Osteoblast (primary cell): ENCODE data around the gene RMND5B. TPM values are rescaled to one million over a fixed set of nuclear protein-coding genes. Genes with fewer than 3 reads are reported as not detected.

Experiments
- DNase-seq: peaks from one replicate; pipeline ENCODE4 v3.0.0; 2011; ENCODE audit warnings: low spot score, mixed read lengths; ENCODE audit not compliant: insufficient read length; ENCODE audit errors: missing footprints
- H2AFZ ChIP-seq: 2 replicates; pipeline ENCODE4 v1.6.0; 2011; ENCODE audit warnings: mild to moderate bottlenecking, low read length
- H3K27ac ChIP-seq: 2 replicates; pipeline ENCODE4 v1.5.1; 2011; ENCODE audit warnings: mild to moderate bottlenecking, low read depth, low read length, moderate library complexity
- H3K27me3 ChIP-seq: 2 replicates; pipeline ENCODE4 v1.6.0; 2012; ENCODE audit warnings: mild to moderate bottlenecking, control low read depth, inconsistent platforms, low read length, moderate library complexity; ENCODE audit not compliant: insufficient read depth
- H3K36me3 ChIP-seq: 2 replicates; pipeline ENCODE4 v1.5.1; 2011; ENCODE audit warnings: mild to moderate bottlenecking, low read length, control low read depth, moderate library complexity; ENCODE audit not compliant: insufficient read depth
- H3K4me1 ChIP-seq: 2 replicates; pipeline ENCODE4 v1.5.1; 2011; ENCODE audit warnings: mild to moderate bottlenecking, low read length, control low read depth, moderate library complexity; ENCODE audit not compliant: insufficient read depth
- H3K4me2 ChIP-seq: 2 replicates; pipeline ENCODE4 v1.6.0; 2011; ENCODE audit warnings: mild to moderate bottlenecking, low read length; ENCODE audit not compliant: insufficient read depth
- H3K4me3 ChIP-seq: fragments of 200-600 bp; sonication (generic); 3 replicates; pipeline ENCODE4 v1.5.1; 2012; ENCODE audit warnings: mild to moderate bottlenecking, low read length, inconsistent platforms; ENCODE audit not compliant: insufficient read depth
- H3K79me2 ChIP-seq: 2 replicates; pipeline ENCODE4 v1.6.0; 2012; ENCODE audit warnings: mild to moderate bottlenecking, low read length, control low read depth, inconsistent platforms; ENCODE audit not compliant: insufficient read depth
- H3K9me3 ChIP-seq: 2 replicates; pipeline ENCODE4 v1.5.1; 2011; ENCODE audit warnings: low read depth, low read length, control low read depth
- H4K20me1 ChIP-seq: 2 replicates; pipeline ENCODE4 v1.6.0; 2012; ENCODE audit warnings: mild to moderate bottlenecking, low read length, control low read depth; ENCODE audit not compliant: insufficient read depth
- CTCF ChIP-seq: IDR thresholded peaks from 2 replicates; pipeline ENCODE4 v1.5.1; 2011; ENCODE audit warnings: mild to moderate bottlenecking, low read depth, low read length, moderate library complexity; ENCODE audit errors: extremely low read depth
- total RNA-seq: library from RNA; depleted of rRNA; stranded (reverse); fragments of >200 nt; gene quantifications from 2 replicates; pipeline ENCODE4 v1.2.3, GENCODE V29; 2012

Gene RMND5B
- total RNA-seq, 1 donor: 20.6 TPM

- Histone ChIP-seq H3K79me2 (no peaks in the 10 kb centered on the region), H3K9me3 (no peaks in the 10 kb centered on the region), H2AFZ (no peak overlapping the region), H3K4me2 (no peak overlapping the region), H4K20me1 (no peaks in the 10 kb centered on the region), H3K4me3 (no peak overlapping the region), H3K4me1 (peaks cover 2% of the 10 kb centered on the region), H3K27me3 (peaks cover 10% of the 10 kb centered on the region), H3K27ac (no peak overlapping the region), H3K36me3 (no peaks in the 10 kb centered on the region)
- no peak for TF ChIP-seq CTCF
- no peak for DNase-seq
Measured at GRCh38 chr5:178189433-178189832, 58.6 kb downstream of the RMND5B start.

GRCh38 chr5:178191661-178192060, 60.8 kb downstream of the RMND5B start:
- Histone ChIP-seq H3K4me1 (peaks cover 2% of the 10 kb centered on the region), H4K20me1 (no peaks in the 10 kb centered on the region), H3K9me3 (no peaks in the 10 kb centered on the region), H3K27me3 (peaks cover 18% of the 10 kb centered on the region), H3K79me2 (no peaks in the 10 kb centered on the region), H3K4me3 (no peak overlapping the region), H3K36me3 (no peaks in the 10 kb centered on the region), H3K4me2 (no peak overlapping the region), H3K27ac (no peak overlapping the region), H2AFZ (no peak overlapping the region)
- TF ChIP-seq CTCF: no peak
- DNase-seq: no peak

GRCh38 chr5:178192244-178192643, 61.4 kb downstream of the RMND5B start:
- H3K36me3 ChIP-seq: no peaks in the 10 kb centered on the region
- DNase-seq: no peak
- no peak overlapping the region for H2AFZ ChIP-seq
- H4K20me1 ChIP-seq: no peaks in the 10 kb centered on the region
- H3K9me3 ChIP-seq: no peaks in the 10 kb centered on the region
- TF ChIP-seq CTCF: no peak
- H3K4me3 ChIP-seq: no peak overlapping the region
- no peak overlapping the region for H3K27ac ChIP-seq
- peaks cover 2% of the 10 kb centered on the region for H3K4me1 ChIP-seq
- H3K4me2 ChIP-seq: no peak overlapping the region
- H3K79me2 ChIP-seq: no peaks in the 10 kb centered on the region
- H3K27me3 ChIP-seq: peaks cover 18% of the 10 kb centered on the region

- no peaks in the 10 kb centered on the region for H3K79me2 ChIP-seq
- H3K4me2 ChIP-seq: no peak overlapping the region
- H4K20me1 ChIP-seq: no peaks in the 10 kb centered on the region
- DNase-seq: no peak
- no peak overlapping the region for H3K27ac ChIP-seq
- peaks cover 2% of the 10 kb centered on the region for H3K4me1 ChIP-seq
- H3K4me3 ChIP-seq: no peak overlapping the region
- H2AFZ ChIP-seq: no peak overlapping the region
- no peaks in the 10 kb centered on the region for H3K36me3 ChIP-seq
- peaks cover 18% of the 10 kb centered on the region for H3K27me3 ChIP-seq
- TF ChIP-seq CTCF: no peak
- H3K9me3 ChIP-seq: no peaks in the 10 kb centered on the region
Measured at GRCh38 chr5:178192787-178193186, 62.0 kb downstream of the RMND5B start.
